SKM-1 (cell line): ENCODE data around the gene GRK6.
A peak's percentile ranks its signal among the peaks of the same experiment; 100 is the strongest.
"Not testable (repeated sequence)": the region's sequence is repeated elsewhere in the genome, so short reads cannot be mapped to it uniquely, and the experiment has no call there.

ENCODE experiments used
- DNase-seq: peaks from one replicate; lab custom pipeline; 2025; ENCODE audit not compliant: unreplicated experiment; lab: John Stamatoyannopoulos, UW

The GRK6 gene

GRCh38 chr5:177483994-177484901 is 57.8 kb downstream of the GRK6 start:
- no peak for DNase-seq

GRCh38 chr5:177484902-177485549 is 58.5 kb downstream of the GRK6 start:
- no peak for DNase-seq

GRCh38 chr5:177485753-177486152 is 59.3 kb downstream of the GRK6 start:
- not testable (repeated sequence) for DNase-seq

GRCh38 chr5:177486256-177486655 is 59.8 kb downstream of the GRK6 start:
- no peak for DNase-seq

- DNase-seq, result no peak
Measured at GRCh38 chr5:177487144-177487543, 60.7 kb downstream of the GRK6 start.

- DNase-seq, result no peak
Measured at GRCh38 chr5:177487975-177488374, 61.5 kb downstream of the GRK6 start.

- no peak for DNase-seq
Measured at GRCh38 chr5:177489119-177489716, 62.7 kb downstream of the GRK6 start.

- no peak for DNase-seq
Measured at GRCh38 chr5:177490311-177490991, 64.0 kb downstream of the GRK6 start.

GRCh38 chr5:177490992-177491391 is 64.5 kb downstream of the GRK6 start:
- DNase-seq, result no peak

GRCh38 chr5:177491429-177491945 is 65.0 kb downstream of the GRK6 start:
- peak; percentile 34 for DNase-seq

- no peak for DNase-seq
Measured at GRCh38 chr5:177491983-177492746, 65.7 kb downstream of the GRK6 start.
